PC-3 (cell line): ENCODE measurements around the gene DAO.

Experiments used
- EZH2 ChIP-seq: fragments of 300-600 bp; sonication (generic); IDR thresholded peaks from one replicate; pipeline ENCODE4 v1.6.1; 2017; ENCODE audit warnings: antibody characterized with exemption, mild to moderate bottlenecking, low read length; ENCODE audit not compliant: unreplicated experiment
- EZH2phosphoT487 ChIP-seq: fragments of 300-600 bp; sonication (generic); IDR thresholded peaks from 2 replicates; pipeline ENCODE4 v1.6.1; 2018; ENCODE audit warnings: mild to moderate bottlenecking, antibody characterized with exemption, low read length, borderline replicate concordance
- TF ChIP-seq, protein P1 (sequence below): fragments of 300-600 bp; sonication (generic); conservative IDR thresholded peaks from 2 replicates; pipeline ENCODE4 v1.5.1; 2017; ENCODE audit warnings: antibody characterized with exemption, low read depth, mild to moderate bottlenecking, low read length

DNA sequence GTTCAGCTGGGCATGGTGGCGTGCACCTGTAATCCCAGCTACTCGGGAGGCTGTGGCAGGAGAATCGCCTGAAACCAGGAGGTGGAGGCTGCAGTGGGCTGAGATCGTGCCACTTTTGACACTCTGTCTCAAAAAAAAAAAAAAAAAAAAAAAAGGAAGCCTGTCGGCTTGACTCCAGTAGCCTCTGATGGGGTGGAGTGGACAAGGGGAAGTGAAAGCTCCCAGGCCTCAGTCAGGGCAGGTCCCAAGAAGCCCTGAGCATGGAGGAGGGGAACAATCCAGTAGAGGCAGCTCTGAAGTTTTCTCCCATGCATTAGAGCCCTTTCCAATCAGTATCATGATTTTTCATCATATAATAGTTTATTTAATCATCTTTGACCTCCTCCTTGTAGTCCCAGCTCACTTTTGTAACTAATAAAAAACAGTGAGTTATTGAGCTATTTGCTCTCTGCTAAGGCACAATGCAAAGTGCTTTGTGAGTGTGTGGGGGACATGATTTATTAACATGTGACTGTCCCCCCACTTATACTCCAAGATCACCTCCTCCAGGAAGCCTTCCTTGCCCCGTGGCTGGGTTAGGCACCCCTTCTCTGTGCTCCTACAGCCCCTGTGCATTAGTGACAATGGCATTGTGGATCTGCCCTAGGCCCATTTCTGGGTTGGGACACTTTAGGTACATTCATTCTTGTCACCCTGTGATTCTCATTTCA, 17.9 kb upstream of the DAO start:
- TF ChIP-seq, protein P1, sequence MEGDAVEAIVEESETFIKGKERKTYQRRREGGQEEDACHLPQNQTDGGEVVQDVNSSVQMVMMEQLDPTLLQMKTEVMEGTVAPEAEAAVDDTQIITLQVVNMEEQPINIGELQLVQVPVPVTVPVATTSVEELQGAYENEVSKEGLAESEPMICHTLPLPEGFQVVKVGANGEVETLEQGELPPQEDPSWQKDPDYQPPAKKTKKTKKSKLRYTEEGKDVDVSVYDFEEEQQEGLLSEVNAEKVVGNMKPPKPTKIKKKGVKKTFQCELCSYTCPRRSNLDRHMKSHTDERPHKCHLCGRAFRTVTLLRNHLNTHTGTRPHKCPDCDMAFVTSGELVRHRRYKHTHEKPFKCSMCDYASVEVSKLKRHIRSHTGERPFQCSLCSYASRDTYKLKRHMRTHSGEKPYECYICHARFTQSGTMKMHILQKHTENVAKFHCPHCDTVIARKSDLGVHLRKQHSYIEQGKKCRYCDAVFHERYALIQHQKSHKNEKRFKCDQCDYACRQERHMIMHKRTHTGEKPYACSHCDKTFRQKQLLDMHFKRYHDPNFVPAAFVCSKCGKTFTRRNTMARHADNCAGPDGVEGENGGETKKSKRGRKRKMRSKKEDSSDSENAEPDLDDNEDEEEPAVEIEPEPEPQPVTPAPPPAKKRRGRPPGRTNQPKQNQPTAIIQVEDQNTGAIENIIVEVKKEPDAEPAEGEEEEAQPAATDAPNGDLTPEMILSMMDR: no peak
- TF ChIP-seq EZH2 (no peak), EZH2phosphoT487 (no peak)
